ENCODE results near the gene SNX14. TPM values are rescaled to one million over a fixed set of nuclear protein-coding genes. Genes with fewer than 3 reads are reported as not detected.
A peak's percentile ranks its signal among the peaks of the same experiment; 100 is the strongest.

Gene SNX14
- total and polyA plus RNA-seq, 12 donors, result 60.0 to 192 (median 86.4) TPM

- 41 to 60% (median 48%) methylated on average over 4 of the region's 4 CpGs for WGBS, 4 donors
Observed at GRCh38 chr6:85464722-85465150, 128.9 kb downstream of the SNX14 start.

GRCh38 chr6:85464260-85464644, 129.4 kb downstream of the SNX14 start:
- intact Hi-C loops (cut with DNase I), result no loop called here
- Histone ChIP-seq H3K4me3 (no peak overlapping the region), H3K9me3 (replicated peaks in 1 of 3) (no peaks in the 10 kb centered on the region), H3K36me3 (replicated peaks in 1 of 2) (no peaks in the 10 kb centered on the region), H3K27ac (peak overlapping the region in 2 of 5 donors; percentile 26 to 51), H3K4me1 (replicated peaks in 1 of 2) (peaks cover 0 to 36% of the 10 kb centered on the region in 2 donors), H3K27me3 (no peaks in the 10 kb centered on the region)
- peak in 5 of 7 donors; percentile 16 to 65 (median 23) for DNase-seq
- TF ChIP-seq CTCF (IDR thresholded peaks at IDR 0.05) (no peak), POLR2A (IDR thresholded peaks at IDR 0.05) (peak in 1 of 2 donors; percentile 4)
- 40 to 59% (median 48%) methylated on average over 4 of the region's 4 CpGs for WGBS, 4 donors

More at GRCh38 chr6:85464722-85465150, 128.9 kb downstream of the SNX14 start:
- H3K4me3 ChIP-seq, result no peak overlapping the region
- H3K9me3 ChIP-seq (replicated peaks in 1 of 3), result no peaks in the 10 kb centered on the region
- H3K4me1 ChIP-seq (replicated peaks in 1 of 2), result peaks cover 0 to 31% of the 10 kb centered on the region in 2 donors
- DNase-seq, result peak in 1 of 7 donors; percentile 29
- TF ChIP-seq POLR2A (IDR thresholded peaks at IDR 0.05) (no peak), CTCF (IDR thresholded peaks at IDR 0.05) (no peak)
- peak overlapping the region in 2 of 5 donors; percentile 26 to 51 for H3K27ac ChIP-seq
- H3K27me3 ChIP-seq, result no peaks in the 10 kb centered on the region
- intact Hi-C loops (cut with DNase I), result no loop called here
- H3K36me3 ChIP-seq (replicated peaks in 1 of 2), result no peaks in the 10 kb centered on the region

GRCh38 chr6:85463621-85464259, 129.9 kb downstream of the SNX14 start:
- Histone ChIP-seq H3K27me3 (no peaks in the 10 kb centered on the region), H3K4me3 (no peak overlapping the region), H3K36me3 (replicated peaks in 1 of 2) (no peaks in the 10 kb centered on the region), H3K9me3 (replicated peaks in 1 of 3) (no peaks in the 10 kb centered on the region), H3K27ac (peak overlapping the region in 1 of 5 donors; percentile 51), H3K4me1 (replicated peaks in 1 of 2) (peaks cover 0 to 41% of the 10 kb centered on the region in 2 donors)
- no peak for DNase-seq
- TF ChIP-seq POLR2A (IDR thresholded peaks at IDR 0.05), result no peak
- no peak for TF ChIP-seq CTCF (IDR thresholded peaks at IDR 0.05)
- intact Hi-C loops (cut with DNase I), result no loop called here
- 68 to 77% (median 76%) methylated on average over 4 of the region's 4 CpGs for WGBS, 4 donors

- H3K4me3 ChIP-seq, result no peak overlapping the region
- WGBS, 4 donors, result 44 to 87% (median 62%) methylated on average over 2 of the region's 2 CpGs
- H3K9me3 ChIP-seq (replicated peaks in 1 of 3), result no peaks in the 10 kb centered on the region
- peaks cover 0 to 45% of the 10 kb centered on the region in 2 donors for H3K4me1 ChIP-seq (replicated peaks in 1 of 2)
- intact Hi-C loops (cut with DNase I), result no loop called here
- H3K36me3 ChIP-seq (replicated peaks in 1 of 2), result no peaks in the 10 kb centered on the region
- TF ChIP-seq POLR2A (IDR thresholded peaks at IDR 0.05) (no peak), CTCF (IDR thresholded peaks at IDR 0.05) (no peak)
- DNase-seq, result no peak
- H3K27ac ChIP-seq, result no peak overlapping the region
- no peaks in the 10 kb centered on the region for H3K27me3 ChIP-seq
Observed at GRCh38 chr6:85462673-85463072, 131.0 kb downstream of the SNX14 start.
